HEK293 (cell line): ENCODE results near the gene MYOF.

Source experiments
- CTCF ChIA-PET: fragments of 350-600 bp; formaldehyde crosslinking; extraction: SDS; loops from one replicate; lab custom pipeline; 2021; ENCODE audit warnings: antibody characterized with exemption; lab: Yijun Ruan, JAX
- POLR2A ChIA-PET: fragments of 300-600 bp; formaldehyde crosslinking; extraction: SDS; loops from one replicate; lab custom pipeline; 2020; ENCODE audit warnings: antibody characterized with exemption, inconsistent platforms; lab: Yijun Ruan, JAX
- H3K27ac ChIP-seq: fragments of 200-500 bp; sonication (Bioruptor generic); 2 replicates; pipeline ENCODE4 v1.5.1; 2014; ENCODE audit warnings: low read depth, low read length, control low read depth, inconsistent platforms; ENCODE audit errors: extremely low read depth
- H3K36me3 ChIP-seq, 2 experiments: fragments of 200-500 bp in 1 of 2; sonication (Bioruptor generic) in 1 of 2; 1 replicate in 1 of 2; 2 replicates in 1 of 2; pipeline ENCODE4 v1.5.1; 2014 to 2017; ENCODE audit warnings: inconsistent platforms in 2 of 2, low read length in 2 of 2; ENCODE audit not compliant: control insufficient read depth in 2 of 2, insufficient read depth in 1 of 2
- H3K4me1 ChIP-seq: fragments of 200-500 bp; sonication (Bioruptor generic); 2 replicates; pipeline ENCODE4 v1.5.1; 2014; ENCODE audit warnings: mild to moderate bottlenecking, low read length, inconsistent platforms; ENCODE audit not compliant: control insufficient read depth, insufficient read depth
- H3K4me3 ChIP-seq: 2 replicates; pipeline ENCODE4 v1.5.1; 2011; ENCODE audit warnings: low read depth, mild to moderate bottlenecking, control low read depth, low read length, moderate library complexity
- H3K9me3 ChIP-seq: fragments of 200-500 bp; sonication (Bioruptor generic); 2 replicates; pipeline ENCODE4 v1.5.1; 2014; ENCODE audit warnings: low read depth, low read length, inconsistent platforms; ENCODE audit not compliant: control insufficient read depth, insufficient read depth
- BCL11B ChIP-seq: fragments of 450-650 bp; formaldehyde crosslinking; IDR thresholded peaks from 2 replicates; pipeline ENCODE4 v1.5.1; 2016; ENCODE audit warnings: low read depth, missing biosample characterization, missing genetic modification characterization
- MYNN ChIP-seq: fragments of 450-650 bp; formaldehyde crosslinking; IDR thresholded peaks from 2 replicates; pipeline ENCODE4 v1.5.1; 2016; ENCODE audit warnings: missing biosample characterization, missing genetic modification characterization, borderline replicate concordance
- MZF1 ChIP-seq: fragments of 450-650 bp; formaldehyde crosslinking; IDR thresholded peaks from 2 replicates; pipeline ENCODE4 v1.5.1; 2017; ENCODE audit warnings: missing biosample characterization, missing genetic modification characterization, borderline replicate concordance
- PRDM1 ChIP-seq: fragments of 450-650 bp; formaldehyde crosslinking; IDR thresholded peaks from 2 replicates; pipeline ENCODE4; 2016; ENCODE audit warnings: missing biosample characterization, missing genetic modification characterization
- PRDM10 ChIP-seq: fragments of 450-650 bp; formaldehyde crosslinking; IDR thresholded peaks from 2 replicates; pipeline ENCODE4 v1.5.1; 2016; ENCODE audit warnings: missing biosample characterization, missing genetic modification characterization
- TRIM28 ChIP-seq: IDR thresholded peaks from 2 replicates; pipeline ENCODE4 v1.6.1; 2011; ENCODE audit warnings: low read length, control low read depth, borderline replicate concordance
- ZNF10 ChIP-seq: fragments of 450-650 bp; formaldehyde crosslinking; IDR thresholded peaks from 2 replicates; pipeline ENCODE4 v1.5.1; 2017; ENCODE audit warnings: missing biosample characterization, missing genetic modification characterization
- ZNF114 ChIP-seq: fragments of 450-650 bp; formaldehyde crosslinking; IDR thresholded peaks from 2 replicates; pipeline ENCODE4 v1.5.0; 2017; ENCODE audit warnings: missing biosample characterization, missing genetic modification characterization
- ZNF121 ChIP-seq: fragments of 450-650 bp; formaldehyde crosslinking; IDR thresholded peaks from 2 replicates; pipeline ENCODE4 v1.5.1; 2016; ENCODE audit warnings: missing biosample characterization, missing genetic modification characterization
- ZNF18 ChIP-seq: fragments of 450-650 bp; formaldehyde crosslinking; IDR thresholded peaks from 2 replicates; pipeline ENCODE4 v1.5.1; 2016; ENCODE audit warnings: missing biosample characterization, missing genetic modification characterization
- ZNF510 ChIP-seq: fragments of 450-650 bp; formaldehyde crosslinking; IDR thresholded peaks from 2 replicates; pipeline ENCODE4 v1.5.1; 2018; ENCODE audit warnings: mild to moderate bottlenecking, missing genetic modification characterization, missing biosample characterization; ENCODE audit not compliant: insufficient replicate concordance
- ZNF558 ChIP-seq: fragments of 450-650 bp; formaldehyde crosslinking; IDR thresholded peaks from 2 replicates; pipeline ENCODE4 v1.5.1; 2016; ENCODE audit warnings: missing biosample characterization, missing genetic modification characterization
- ZNF777 ChIP-seq: fragments of 450-650 bp; formaldehyde crosslinking; IDR thresholded peaks from 2 replicates; pipeline ENCODE4 v1.5.1; 2017; ENCODE audit warnings: missing biosample characterization, missing genetic modification characterization, borderline replicate concordance
- TF ChIP-seq, protein P1 (sequence below): fragments of 450-650 bp; formaldehyde crosslinking; IDR thresholded peaks from 2 replicates; pipeline ENCODE4 v1.5.1; 2016; ENCODE audit warnings: missing biosample characterization, missing genetic modification characterization
- TF ChIP-seq, protein P2 (sequence below): IDR thresholded peaks from 2 replicates; pipeline ENCODE4 v1.6.1; 2011; ENCODE audit warnings: mild to moderate bottlenecking, low read depth, low read length, borderline replicate concordance

MYOF gene

GRCh38 chr10:93437946-93438612 lies 44.1 kb downstream of the MYOF start:
- CTCF ChIA-PET = interaction anchor here (1.0 to 2.3 kb wide), 2 partner anchors 44 to 61 kb away, joined by 5 to 11 read pairs; partner anchors contain the start of gene MYOF
- peaks cover 10% of the 10 kb centered on the region for H3K4me1 ChIP-seq

More at GRCh38 chr10:93437946-93438612, 44.1 kb downstream of the MYOF start:
- no peaks in the 10 kb centered on the region for H3K9me3 ChIP-seq
- no peak overlapping the region for H3K27ac ChIP-seq
- no peaks in the 10 kb centered on the region for H3K36me3 ChIP-seq
- TF ChIP-seq PRDM10 (tag by site-specific recombination) (no peak), ZNF10 (tag by site-specific recombination) (no peak), MYNN (tag by site-specific recombination) (no peak), ZNF121 (tag by site-specific recombination) (no peak), BCL11B (tag by site-specific recombination) (no peak), TRIM28 (no peak), ZNF114 (tag by site-specific recombination) (no peak), ZNF18 (tag by site-specific recombination) (no peak), ZNF558 (tag by site-specific recombination) (no peak), PRDM1 (tag by site-specific recombination) (no peak), ZNF510 (tag by site-specific recombination) (no peak), ZNF777 (no peak), MZF1 (no peak)
- TF ChIP-seq, protein P1, sequence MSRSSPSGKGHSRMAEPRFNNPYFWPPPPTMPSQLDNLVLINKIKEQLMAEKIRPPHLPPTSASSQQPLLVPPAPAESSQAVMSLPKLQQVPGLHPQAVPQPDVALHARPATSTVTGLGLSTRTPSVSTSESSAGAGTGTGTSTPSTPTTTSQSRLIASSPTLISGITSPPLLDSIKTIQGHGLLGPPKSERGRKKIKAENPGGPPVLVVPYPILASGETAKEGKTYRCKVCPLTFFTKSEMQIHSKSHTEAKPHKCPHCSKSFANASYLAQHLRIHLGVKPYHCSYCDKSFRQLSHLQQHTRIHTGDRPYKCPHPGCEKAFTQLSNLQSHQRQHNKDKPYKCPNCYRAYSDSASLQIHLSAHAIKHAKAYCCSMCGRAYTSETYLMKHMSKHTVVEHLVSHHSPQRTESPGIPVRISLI (tag by site-specific recombination) = no peak
- TF ChIP-seq, protein P2, sequence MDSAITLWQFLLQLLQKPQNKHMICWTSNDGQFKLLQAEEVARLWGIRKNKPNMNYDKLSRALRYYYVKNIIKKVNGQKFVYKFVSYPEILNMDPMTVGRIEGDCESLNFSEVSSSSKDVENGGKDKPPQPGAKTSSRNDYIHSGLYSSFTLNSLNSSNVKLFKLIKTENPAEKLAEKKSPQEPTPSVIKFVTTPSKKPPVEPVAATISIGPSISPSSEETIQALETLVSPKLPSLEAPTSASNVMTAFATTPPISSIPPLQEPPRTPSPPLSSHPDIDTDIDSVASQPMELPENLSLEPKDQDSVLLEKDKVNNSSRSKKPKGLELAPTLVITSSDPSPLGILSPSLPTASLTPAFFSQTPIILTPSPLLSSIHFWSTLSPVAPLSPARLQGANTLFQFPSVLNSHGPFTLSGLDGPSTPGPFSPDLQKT = no peak
- POLR2A ChIA-PET = interaction anchor here (0.6 to 2.3 kb wide), 7 partner anchors 8 to 1083 kb away, joined by 3 to 14 read pairs (median 7); partner anchors contain the start of gene MYOF
- no peak overlapping the region for H3K4me3 ChIP-seq
